Measurements from ENCODE around the gene TIMP2. TPM values are rescaled to one million over a fixed set of nuclear protein-coding genes. Genes with fewer than 3 reads are reported as not detected.

The TIMP2 gene
- total and polyA plus RNA-seq, 2 of the 8 experiments (the other 6 are each of a cell fraction or from before 2014, with no cell fraction given), result 18.2 to 43.3 TPM

- POLR2A ChIA-PET (ENCODE audit: partially characterized antibody), result interaction anchor here (0.6 to 0.9 kb wide), 2 partner anchors 12 to 221 kb away, joined by 4 read pairs; no protein-coding TSS in a partner anchor
- Histone ChIP-seq H3K56ac (replicated peaks; ENCODE audit: insufficient read length, low read depth, low read length) (no peak overlapping the region), H3K14ac (ENCODE audit: insufficient read length) (no peak overlapping the region), H3K4me2 (ENCODE audit: insufficient read depth in 1 of 2, low read depth in 2 of 2, low read length in 2 of 2) (no peak overlapping the region), H3K36me3 (ENCODE audit: control insufficient read depth in 2 of 4, insufficient read depth in 4 of 4, low read length in 3 of 4) (no peaks in the 10 kb centered on the region), H3K4ac (replicated peaks; ENCODE audit: insufficient read length, low read depth, low read length) (no peak overlapping the region), H2BK5ac (ENCODE audit: low read depth, low read length) (no peak overlapping the region), H4K20me1 (replicated peaks in 1 of 2; ENCODE audit: control insufficient read depth in 1 of 2, insufficient read depth in 2 of 2, low read length in 2 of 2) (peaks cover 0 to 1% of the 10 kb centered on the region in 2 experiments), H2BK15ac (ENCODE audit: low read length) (no peak overlapping the region), H2BK20ac (ENCODE audit: low read length) (no peak overlapping the region), H3K27ac (ENCODE audit: low read depth, low read length) (no peak overlapping the region), H4K91ac (replicated peaks; ENCODE audit: insufficient read length, low read length) (no peak overlapping the region), H4K8ac (ENCODE audit: extremely low read depth, insufficient read depth, low read length) (peak overlapping the region; percentile 18; the same call in 1 of the 2 replicates), H3K27me3 (replicated peaks in 1 of 4; ENCODE audit: control insufficient read depth in 3 of 4, extremely low read depth in 1 of 4, insufficient read depth in 3 of 4, low read length in 3 of 4) (no peaks in the 10 kb centered on the region), H3K79me1 (ENCODE audit: low read depth, low read length) (no peaks in the 10 kb centered on the region), H2AFZ (ENCODE audit: low read length) (no peak overlapping the region), H2BK120ac (replicated peaks; ENCODE audit: low read depth, low read length) (no peak overlapping the region), H2AK5ac (ENCODE audit: low read depth, low read length) (no peak overlapping the region), H3K23me2 (ENCODE audit: low read depth, low read length) (no peaks in the 10 kb centered on the region), H4K5ac (ENCODE audit: insufficient read length, low read depth, low read length) (no peak overlapping the region), H3K23ac (ENCODE audit: insufficient read length) (no peak overlapping the region), H3K4me1 (replicated peaks in 1 of 4; ENCODE audit: control insufficient read depth in 3 of 4, insufficient read depth in 4 of 4, low read length in 3 of 4) (peaks cover 0 to 4% (median 0%) of the 10 kb centered on the region in 4 experiments; a peak in 2 of 7 replicates), H3K9ac (replicated peaks in 1 of 4; ENCODE audit: extremely low read depth in 1 of 4, low read depth in 3 of 4, low read length in 3 of 4) (no peak overlapping the region), H3K4me3 (ENCODE audit: extremely low read depth in 1 of 4, insufficient read depth in 2 of 4, low read depth in 3 of 4, low read length in 4 of 4) (no peak overlapping the region), H3K9me3 (ENCODE audit: insufficient read depth in 2 of 2, low read depth in 1 of 2, low read length in 1 of 2) (no peaks in the 10 kb centered on the region), H3K79me2 (ENCODE audit: control insufficient read depth in 1 of 2, insufficient read depth in 2 of 2, low read length in 2 of 2) (no peaks in the 10 kb centered on the region), H2BK12ac (ENCODE audit: low read depth, low read length) (no peak overlapping the region), H3K18ac (ENCODE audit: extremely low read depth, low read length) (no peak overlapping the region)
- DNase-seq (ENCODE audit: low read depth in 1 of 2, low spot score in 2 of 2) (no peak), FAIRE-seq (no peak)
- 81% methylated on average over 7 of the region's 7 CpGs; no CpG with 5 or more reads in 1 of the 2 experiments for WGBS, 2 experiments (ENCODE audit: extremely low coverage in 1 of 2, insufficient coverage in 1 of 2, insufficient read length in 1 of 2, insufficient replicate concordance in 2 of 2, low coverage in 1 of 2, low lambda C conversion rate in 2 of 2, missing lambda C conversion rate in 1 of 2)
- CTCF ChIA-PET (ENCODE audit: partially characterized antibody), result interaction anchor here (0.9 to 2.3 kb wide), 5 partner anchors 10 to 61 kb away, joined by 3 to 12 read pairs (median 4); no protein-coding TSS in a partner anchor
- TF ChIP-seq JUND (IDR thresholded peaks at IDR 0.05; ENCODE audit: low read length), result no peak
- no peak for TF ChIP-seq POLR2A (IDR thresholded peaks at IDR 0.05; ENCODE audit: control extremely low read depth in 1 of 2, low read depth in 2 of 2, low read length in 2 of 2)
- no peak for TF ChIP-seq RXRA (IDR thresholded peaks at IDR 0.05; ENCODE audit: insufficient read depth, low read depth, low read length)
Observed at GRCh38 chr17:78944026-78944425, 18.8 kb upstream of the TIMP2 start.

Data from H1 (cell line).